ENCODE data around the gene KCNK6.

KCNK6 gene

DNA sequence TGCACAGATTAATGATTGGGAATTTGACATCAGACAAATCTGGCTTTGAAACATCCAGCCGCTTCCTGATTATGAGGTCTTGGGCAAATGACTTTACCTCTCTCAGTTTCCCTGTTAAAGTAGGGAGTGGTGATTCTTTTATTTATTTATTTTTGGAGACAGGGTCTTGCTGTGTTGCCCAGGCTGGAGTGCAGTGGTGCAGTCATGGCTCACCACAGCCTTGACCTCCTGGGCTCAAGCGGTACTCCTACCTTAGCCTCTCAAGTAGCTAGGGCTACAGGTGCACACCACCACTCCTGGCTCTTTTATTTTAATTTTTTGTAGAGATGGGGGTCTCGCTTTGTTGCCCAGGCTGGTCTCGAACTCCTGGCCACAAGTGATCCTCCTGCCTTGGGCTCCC is 57.4 kb downstream of the KCNK6 start:
- H3K27ac ChIP-seq (ENCODE audit: low read depth, low read length), result no peak overlapping the region
- H3K36me3 ChIP-seq (ENCODE audit: control insufficient read depth, insufficient read depth, low read length), result peaks cover 29% of the 10 kb centered on the region
- H3K4me3 ChIP-seq (ENCODE audit: low read length), result no peak overlapping the region
- H3K4me1 ChIP-seq (ENCODE audit: control insufficient read depth, insufficient read depth, low read length), result peaks cover 14% of the 10 kb centered on the region
- no peaks in the 10 kb centered on the region for H3K27me3 ChIP-seq (ENCODE audit: control insufficient read depth, insufficient read depth, low read length)
- no peak overlapping the region for H3K9ac ChIP-seq (ENCODE audit: low read length)

GRCh38 chr19:38378866-38379265 is 59.2 kb downstream of the KCNK6 start:
- Histone ChIP-seq H3K4me3 (ENCODE audit: low read length) (no peak overlapping the region), H3K36me3 (ENCODE audit: control insufficient read depth, insufficient read depth, low read length) (peaks cover 39% of the 10 kb centered on the region), H3K27ac (ENCODE audit: low read depth, low read length) (no peak overlapping the region), H3K4me1 (ENCODE audit: control insufficient read depth, insufficient read depth, low read length) (peaks cover 14% of the 10 kb centered on the region), H3K27me3 (ENCODE audit: control insufficient read depth, insufficient read depth, low read length) (no peaks in the 10 kb centered on the region), H3K9ac (ENCODE audit: low read length) (no peak overlapping the region)

DNA sequence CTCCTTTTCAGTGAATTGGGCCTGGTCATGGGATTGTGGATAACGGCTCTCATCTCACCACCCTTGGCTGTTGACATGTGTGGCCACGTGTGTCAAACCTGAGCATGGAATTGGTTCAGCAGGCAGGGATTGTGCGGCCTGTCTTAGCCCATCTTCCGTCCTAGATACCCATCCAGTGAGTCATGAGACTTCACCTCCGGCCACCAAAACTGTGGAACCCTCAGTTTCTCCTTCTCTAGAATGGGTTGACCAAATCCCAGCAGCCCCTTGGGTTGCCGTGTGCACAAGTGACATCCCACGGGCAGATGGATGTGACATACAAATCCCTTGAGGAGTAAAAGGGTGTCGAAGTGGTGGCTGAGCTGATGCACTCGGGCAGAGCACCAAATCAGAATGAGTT is 61.5 kb downstream of the KCNK6 start:
- H3K4me3 ChIP-seq (ENCODE audit: low read length), result no peak overlapping the region
- H3K27ac ChIP-seq (ENCODE audit: low read depth, low read length), result no peak overlapping the region
- peaks cover 37% of the 10 kb centered on the region for H3K36me3 ChIP-seq (ENCODE audit: control insufficient read depth, insufficient read depth, low read length)
- peaks cover 3% of the 10 kb centered on the region for H3K27me3 ChIP-seq (ENCODE audit: control insufficient read depth, insufficient read depth, low read length)
- H3K4me1 ChIP-seq (ENCODE audit: control insufficient read depth, insufficient read depth, low read length), result peaks cover 4% of the 10 kb centered on the region
- H3K9ac ChIP-seq (ENCODE audit: low read length), result no peak overlapping the region
